Cardiac muscle cell (in vitro differentiated cells and primary cell): ENCODE results near the gene MS4A1. TPM values are rescaled to one million over a fixed set of nuclear protein-coding genes. Genes with fewer than 3 reads are reported as not detected.

Experiments used
- DNase-seq, 2 donors: peaks; one replicate each; pipeline versions ENCODE4 v3.0.0 to v3.0.0-alpha.2; 2010 to 2017; ENCODE audit warnings: low read depth in 1 of 2, low spot score in 1 of 2
- H3K27ac ChIP-seq: fragments of 200-600 bp; sonication (generic); 2 replicates; pipeline ENCODE4 v1.5.1; 2016
- H3K27me3 ChIP-seq: fragments of 200-600 bp; sonication (generic); 2 replicates; pipeline ENCODE4 v1.6.0; 2016; ENCODE audit warnings: control low read depth
- H3K36me3 ChIP-seq: fragments of 200-600 bp; sonication (generic); 2 replicates; pipeline ENCODE4 v1.5.1; 2016; ENCODE audit warnings: control low read depth
- H3K4me1 ChIP-seq: fragments of 200-600 bp; sonication (generic); 2 replicates; pipeline ENCODE4 v1.8.1; 2017; ENCODE audit warnings: low read depth, mild to moderate bottlenecking, mixed run types
- H3K4me3 ChIP-seq: fragments of 200-600 bp; sonication (generic); 2 replicates; pipeline ENCODE4 v1.5.1; 2016; ENCODE audit warnings: mild to moderate bottlenecking
- H3K9me3 ChIP-seq: fragments of 200-600 bp; sonication (generic); 2 replicates; pipeline ENCODE4 v1.5.1; 2017; ENCODE audit warnings: low read depth, mild to moderate bottlenecking, control low read depth
- CTCF ChIP-seq: IDR thresholded peaks from 2 replicates; pipeline ENCODE4 v1.5.1; 2012; ENCODE audit warnings: low read depth, mild to moderate bottlenecking, low read length
- polyA plus RNA-seq: library from polyadenylated mRNA; unstranded; fragments of >200 nt; fragmentation: Nextera tagmentation; extraction: Ambion mirVana; gene quantifications from 2 replicates; pipeline ENCODE4 v1.2.1, GENCODE V29; 2016
- total RNA-seq: library from RNA; depleted of rRNA; stranded (reverse); fragments of >200 nt; gene quantifications from 2 replicates; pipeline ENCODE4 v1.2.3, GENCODE V29; 2016

MS4A1 gene
- total and polyA plus RNA-seq, 2 experiments from 2014 or later = not detected

- no peak for DNase-seq
- TF ChIP-seq CTCF = no peak
- no peaks in the 10 kb centered on the region for H3K9me3 ChIP-seq
- H3K27ac ChIP-seq = no peak overlapping the region
- H3K4me3 ChIP-seq = no peak overlapping the region
- no peaks in the 10 kb centered on the region for H3K36me3 ChIP-seq
- no peaks in the 10 kb centered on the region for H3K27me3 ChIP-seq
- no peaks in the 10 kb centered on the region for H3K4me1 ChIP-seq
Measured at GRCh38 chr11:60512651-60513225, 57.1 kb downstream of the MS4A1 start.

GRCh38 chr11:60513496-60514460 is 58.1 kb downstream of the MS4A1 start:
- H3K4me1 ChIP-seq = no peaks in the 10 kb centered on the region
- no peaks in the 10 kb centered on the region for H3K36me3 ChIP-seq
- H3K4me3 ChIP-seq = no peak overlapping the region
- no peaks in the 10 kb centered on the region for H3K9me3 ChIP-seq
- DNase-seq = no peak
- H3K27ac ChIP-seq = no peak overlapping the region
- TF ChIP-seq CTCF = no peak
- no peaks in the 10 kb centered on the region for H3K27me3 ChIP-seq

- H3K36me3 ChIP-seq = no peaks in the 10 kb centered on the region
- no peak within 1 kb of the TSS for H3K27ac ChIP-seq
- TF ChIP-seq CTCF = no peak
- no peaks in the 10 kb centered on the region for H3K4me1 ChIP-seq
- DNase-seq = no peak
- no peak within 1 kb of the TSS for H3K4me3 ChIP-seq
- no peaks in the 10 kb centered on the region for H3K9me3 ChIP-seq
- no peaks in the 10 kb centered on the region for H3K27me3 ChIP-seq
Measured at GRCh38 chr11:60515144-60515855, 59.7 kb downstream of the MS4A1 start, which contains the start of gene MS4A13. MS4A13 (plus strand) TSS chr11:60515392; CDS start chr11:60518084, 2,692 bp downstream.

Other genes with a start within 250 kb of the MS4A1 start
- not detected in 2 replicates for gene MS4A4E, start 212.7 kb upstream of the MS4A1 start, total RNA-seq
- gene MS4A4E, start 212.7 kb upstream of the MS4A1 start, polyA plus RNA-seq = not detected in 2 replicates
- not detected in 2 replicates for gene MS4A4A, start 175.2 kb upstream of the MS4A1 start, total RNA-seq
- gene MS4A4A, start 175.2 kb upstream of the MS4A1 start, polyA plus RNA-seq = not detected in 2 replicates
- not detected in 2 replicates for gene MS4A6E, start 128.6 kb upstream of the MS4A1 start, total RNA-seq
- not detected in 2 replicates for gene MS4A6E, start 128.6 kb upstream of the MS4A1 start, polyA plus RNA-seq
- not detected in 2 replicates for gene MS4A7, start 77.3 kb upstream of the MS4A1 start, total RNA-seq
- not detected in 2 replicates for gene MS4A7, start 77.3 kb upstream of the MS4A1 start, polyA plus RNA-seq
- gene MS4A14, start 59.4 kb upstream of the MS4A1 start, total RNA-seq = not detected in 2 replicates
- not detected in 2 replicates for gene MS4A14, start 59.4 kb upstream of the MS4A1 start, polyA plus RNA-seq
- gene MS4A5, start 26.3 kb upstream of the MS4A1 start, total RNA-seq = not detected in 2 replicates
- gene MS4A5, start 26.3 kb upstream of the MS4A1 start, polyA plus RNA-seq = not detected in 2 replicates
- gene MS4A12, start 36.9 kb downstream of the MS4A1 start, total RNA-seq = not detected in 2 replicates
- gene MS4A12, start 36.9 kb downstream of the MS4A1 start, polyA plus RNA-seq = not detected in 2 replicates
- gene MS4A13, start 59.5 kb downstream of the MS4A1 start, total RNA-seq = not detected in 2 replicates
- not detected in 2 replicates for gene MS4A13, start 59.5 kb downstream of the MS4A1 start, polyA plus RNA-seq
- not detected in 2 replicates for gene MS4A8, start 243.8 kb downstream of the MS4A1 start, total RNA-seq
- gene MS4A8, start 243.8 kb downstream of the MS4A1 start, polyA plus RNA-seq = not detected in 2 replicates